ENCODE measurements around the gene NKIRAS2. TPM values are rescaled to one million over a fixed set of nuclear protein-coding genes. Genes with fewer than 3 reads are reported as not detected.

The NKIRAS2 gene
- total RNA-seq, 4 donors from 2014 or later, result 27.8 to 39.3 (median 30.4) TPM

- no peak for ATAC-seq (ENCODE audit: low FRiP score)
Observed at GRCh38 chr17:42051013-42051400, 31.1 kb downstream of the NKIRAS2 start.

GRCh38 chr17:42051645-42052044 lies 31.8 kb downstream of the NKIRAS2 start:
- DNase-seq (ENCODE audit: low spot score), result no peak
- no peak for TF ChIP-seq CTCF (IDR thresholded peaks at IDR 0.05)
- ATAC-seq (ENCODE audit: low FRiP score), result no peak

More at GRCh38 chr17:42051013-42051400, 31.1 kb downstream of the NKIRAS2 start:
- TF ChIP-seq CTCF (IDR thresholded peaks at IDR 0.05), result no peak
- no peak for DNase-seq (ENCODE audit: low spot score)

GRCh38 chr17:42052346-42052877 lies 32.5 kb downstream of the NKIRAS2 start:
- DNase-seq (ENCODE audit: low spot score) (no peak), ATAC-seq (ENCODE audit: low FRiP score) (no peak)
- TF ChIP-seq CTCF (IDR thresholded peaks at IDR 0.05), result no peak

GRCh38 chr17:42053731-42054500 lies 34.0 kb downstream of the NKIRAS2 start:
- TF ChIP-seq CTCF (IDR thresholded peaks at IDR 0.05), result no peak
- ATAC-seq (ENCODE audit: low FRiP score) (no peak), DNase-seq (ENCODE audit: low spot score) (no peak)

- no peak for ATAC-seq (ENCODE audit: low FRiP score)
- DNase-seq (ENCODE audit: low spot score), result no peak
Observed at GRCh38 chr17:42055027-42055426, 35.1 kb downstream of the NKIRAS2 start.

GRCh38 chr17:42055496-42055895 lies 35.6 kb downstream of the NKIRAS2 start:
- ATAC-seq (ENCODE audit: low FRiP score) (no peak), DNase-seq (ENCODE audit: low spot score) (no peak)
- TF ChIP-seq CTCF (IDR thresholded peaks at IDR 0.05), result no peak

More at GRCh38 chr17:42055027-42055426, 35.1 kb downstream of the NKIRAS2 start:
- no peak for TF ChIP-seq CTCF (IDR thresholded peaks at IDR 0.05)

- DNase-seq (ENCODE audit: low spot score), result no peak
- no peak for TF ChIP-seq CTCF (IDR thresholded peaks at IDR 0.05)
- ATAC-seq (ENCODE audit: low FRiP score), result no peak
Observed at GRCh38 chr17:42056635-42057034, 36.7 kb downstream of the NKIRAS2 start.

Data from omental fat pad (tissue), 4 donors.